D341Med (cell line): ENCODE measurements around the gene TTLL3.

Experiments used
- DNase-seq: peaks from one replicate; pipeline ENCODE4 v3.0.0; 2012; ENCODE audit warnings: low spot score

The TTLL3 gene

GRCh38 chr3:9780910-9781309 lies 29.2 kb upstream of the TTLL3 start:
- no peak for DNase-seq

- no peak for DNase-seq
These were observed 28.5 kb upstream of the TTLL3 start for GRCh38 chr3:9781551-9781950.

- DNase-seq, result no peak
These were observed 28.0 kb upstream of the TTLL3 start for GRCh38 chr3:9781978-9782603.

- DNase-seq, result no peak
These were observed 27.3 kb upstream of the TTLL3 start for GRCh38 chr3:9782770-9783169.

- no peak for DNase-seq
These were observed 26.1 kb upstream of the TTLL3 start for GRCh38 chr3:9783954-9784353.

- no peak for DNase-seq
These were observed 25.1 kb upstream of the TTLL3 start for GRCh38 chr3:9784965-9785364.

- no peak for DNase-seq
These were observed 24.5 kb upstream of the TTLL3 start for GRCh38 chr3:9785602-9786001.

GRCh38 chr3:9786209-9786739 lies 23.8 kb upstream of the TTLL3 start:
- DNase-seq, result no peak

- DNase-seq, result no peak
These were observed 23.0 kb upstream of the TTLL3 start for GRCh38 chr3:9786825-9787669.

- DNase-seq, result no peak
These were observed 22.3 kb upstream of the TTLL3 start for GRCh38 chr3:9787714-9788113.

- DNase-seq, result no peak
These were observed 18.9 kb upstream of the TTLL3 start for GRCh38 chr3:9791127-9791526.

GRCh38 chr3:9791790-9792404 lies 18.2 kb upstream of the TTLL3 start:
- DNase-seq, result no peak

GRCh38 chr3:9792405-9793160 lies 17.5 kb upstream of the TTLL3 start, which contains the start of the genes ARPC4 and TADA3:
Gene ARPC4 (plus strand): TSS chr3:9793082. CDS start chr3:9793122, 40 bp downstream.
Gene TADA3 (minus strand): TSS chr3:9792473. CDS start chr3:9791466, 1,007 bp downstream.
- peak; percentile 97 for DNase-seq

- no peak for DNase-seq
These were observed 16.8 kb upstream of the TTLL3 start for GRCh38 chr3:9793161-9793781.

- no peak for DNase-seq
These were observed 15.7 kb upstream of the TTLL3 start for GRCh38 chr3:9794400-9794799.

GRCh38 chr3:9795207-9795606 lies 14.9 kb upstream of the TTLL3 start:
- no peak for DNase-seq

- DNase-seq, result no peak
These were observed 12.7 kb upstream of the TTLL3 start for GRCh38 chr3:9797196-9797945.

GRCh38 chr3:9800529-9800928 lies 9.5 kb upstream of the TTLL3 start:
- no peak for DNase-seq

GRCh38 chr3:9803494-9803893 lies 6.6 kb upstream of the TTLL3 start:
- DNase-seq, result no peak

GRCh38 chr3:9804996-9805395 lies 5.1 kb upstream of the TTLL3 start:
- DNase-seq, result no peak

- DNase-seq, result no peak
These were observed 3.9 kb upstream of the TTLL3 start for GRCh38 chr3:9806137-9806536.
